Measurements from ENCODE around the gene MAMLD1.
"Not testable (repeated sequence)": the region's sequence is repeated elsewhere in the genome, so short reads cannot be mapped to it uniquely, and the experiment has no call there.

MAMLD1 gene

GRCh38 chrX:150339736-150340135 is 23.4 kb upstream of the MAMLD1 start:
- Histone ChIP-seq H3K4me3 (replicated peaks; ENCODE audit: low read depth, low read length) (no peak overlapping the region), H3K27me3 (replicated peaks; ENCODE audit: control insufficient read depth, insufficient read depth, low read length) (no peaks in the 10 kb centered on the region), H3K36me3 (ENCODE audit: control insufficient read depth, insufficient read depth, low read length) (no peaks in the 10 kb centered on the region)
- no peak for DNase-seq (ENCODE audit: extremely low read depth, insufficient read length)
- no peak for TF ChIP-seq CTCF (IDR thresholded peaks at IDR 0.05; ENCODE audit: insufficient read depth, low read length, poor library complexity, severe bottlenecking)

- H3K27me3 ChIP-seq (replicated peaks; ENCODE audit: control insufficient read depth, insufficient read depth, low read length); H3K36me3 ChIP-seq (ENCODE audit: control insufficient read depth, insufficient read depth, low read length); DNase-seq (ENCODE audit: extremely low read depth, insufficient read length); H3K4me3 ChIP-seq (replicated peaks; ENCODE audit: low read depth, low read length): not testable (repeated sequence)
These were observed 22.8 kb upstream of the MAMLD1 start for GRCh38 chrX:150340326-150340725.

GRCh38 chrX:150347471-150347870 is 15.6 kb upstream of the MAMLD1 start:
- Histone ChIP-seq H3K4me3 (replicated peaks; ENCODE audit: low read depth, low read length) (no peak overlapping the region), H3K27me3 (replicated peaks; ENCODE audit: control insufficient read depth, insufficient read depth, low read length) (no peaks in the 10 kb centered on the region; the same call in 1 of the 2 replicates), H3K36me3 (ENCODE audit: control insufficient read depth, insufficient read depth, low read length) (no peaks in the 10 kb centered on the region)
- no peak for DNase-seq (ENCODE audit: extremely low read depth, insufficient read length)
- TF ChIP-seq CTCF (IDR thresholded peaks at IDR 0.05; ENCODE audit: insufficient read depth, low read length, poor library complexity, severe bottlenecking): no peak

GRCh38 chrX:150348365-150348764 is 14.8 kb upstream of the MAMLD1 start:
- DNase-seq (ENCODE audit: extremely low read depth, insufficient read length): no peak
- no peak for TF ChIP-seq CTCF (IDR thresholded peaks at IDR 0.05; ENCODE audit: insufficient read depth, low read length, poor library complexity, severe bottlenecking)
- H3K27me3 ChIP-seq (replicated peaks; ENCODE audit: control insufficient read depth, insufficient read depth, low read length): no peaks in the 10 kb centered on the region; the same call in 1 of the 2 replicates
- H3K36me3 ChIP-seq (ENCODE audit: control insufficient read depth, insufficient read depth, low read length): no peaks in the 10 kb centered on the region
- H3K4me3 ChIP-seq (replicated peaks; ENCODE audit: low read depth, low read length): no peak overlapping the region

- H3K27me3 ChIP-seq (replicated peaks; ENCODE audit: control insufficient read depth, insufficient read depth, low read length): no peaks in the 10 kb centered on the region; the same call in 1 of the 2 replicates
- DNase-seq (ENCODE audit: extremely low read depth, insufficient read length): no peak
These were observed 11.0 kb upstream of the MAMLD1 start for GRCh38 chrX:150352114-150352513.

GRCh38 chrX:150352581-150352980 is 10.5 kb upstream of the MAMLD1 start:
- H3K36me3 ChIP-seq (ENCODE audit: control insufficient read depth, insufficient read depth, low read length): no peaks in the 10 kb centered on the region
- no peak for TF ChIP-seq CTCF (IDR thresholded peaks at IDR 0.05; ENCODE audit: insufficient read depth, low read length, poor library complexity, severe bottlenecking)
- DNase-seq (ENCODE audit: extremely low read depth, insufficient read length): no peak
- no peak overlapping the region for H3K4me3 ChIP-seq (replicated peaks; ENCODE audit: low read depth, low read length)
- no peaks in the 10 kb centered on the region; the same call in 1 of the 2 replicates for H3K27me3 ChIP-seq (replicated peaks; ENCODE audit: control insufficient read depth, insufficient read depth, low read length)

More at GRCh38 chrX:150352114-150352513, 11.0 kb upstream of the MAMLD1 start:
- H3K36me3 ChIP-seq (ENCODE audit: control insufficient read depth, insufficient read depth, low read length): no peaks in the 10 kb centered on the region
- H3K4me3 ChIP-seq (replicated peaks; ENCODE audit: low read depth, low read length): no peak overlapping the region
- no peak for TF ChIP-seq CTCF (IDR thresholded peaks at IDR 0.05; ENCODE audit: insufficient read depth, low read length, poor library complexity, severe bottlenecking)
